Activated CD4-positive, alpha-beta memory T cell treated with anti-CD3 and anti-CD28 coated beads for 36 hours (primary cell): ENCODE data around the gene ZFX. TPM values are rescaled to one million over a fixed set of nuclear protein-coding genes. Genes with fewer than 3 reads are reported as not detected.
A peak's percentile ranks its signal among the peaks of the same experiment; 100 is the strongest.
"Not testable (repeated sequence)": the region's sequence is repeated elsewhere in the genome, so short reads cannot be mapped to it uniquely, and the experiment has no call there.

Experiments
- CTCF ChIA-PET: fragments of 350-600 bp; sonication (Branson Sonifier 250); formaldehyde crosslinking; loops from one replicate; lab custom pipeline; 2021; ENCODE audit warnings: antibody characterized with exemption, inconsistent platforms; lab: Charles Lee
- POLR2A ChIA-PET: fragments of 350-600 bp; sonication (Branson Sonifier 250); formaldehyde crosslinking; loops from one replicate; lab custom pipeline; 2021; ENCODE audit warnings: antibody characterized with exemption; lab: Charles Lee
- DNase-seq: peaks from one replicate; pipeline ENCODE4 v3.0.0-alpha.2; 2020
- H3K27ac Mint-ChIP-seq: one replicate; pipeline ENCODE4 v1.8.0; 2021; ENCODE audit warnings: mixed read lengths
- H3K27me3 Mint-ChIP-seq: one replicate; pipeline ENCODE4 v1.8.0; 2021; ENCODE audit warnings: mixed read lengths
- H3K36me3 Mint-ChIP-seq: one replicate; pipeline ENCODE4 v1.8.0; 2021; ENCODE audit warnings: mixed read lengths
- H3K4me1 Mint-ChIP-seq: one replicate; pipeline ENCODE4 v1.8.0; 2021; ENCODE audit warnings: low read depth, mixed read lengths
- H3K4me3 Mint-ChIP-seq: one replicate; pipeline ENCODE4 v1.8.0; 2021; ENCODE audit warnings: mild to moderate bottlenecking, mixed read lengths
- H3K9me3 Mint-ChIP-seq: one replicate; pipeline ENCODE4 v1.8.0; 2021; ENCODE audit warnings: mixed read lengths
- intact Hi-C: fragments of 100-400 bp; cut with micrococcal nuclease; formaldehyde crosslinking; loops from one replicate; pipeline ENCODE4 v1.15.1; 2023
- total RNA-seq, 2 experiments: library from RNA; stranded (reverse); gene quantifications; one replicate each; pipeline ENCODE4 v1.2.3, GENCODE V29; 2021

Gene ZFX
- total RNA-seq, 2 experiments from 2014 or later, result 31.1 to 35.5 TPM

GRCh38 chrX:24153796-24154189 lies 4.3 kb downstream of the ZFX start:
- DNase-seq, result no peak
- Mint-ChIP-seq H3K4me1 (peaks cover 55% of the 10 kb centered on the region), H3K9me3 (no peaks in the 10 kb centered on the region), H3K27me3 (no peaks in the 10 kb centered on the region), H3K36me3 (peaks cover 25% of the 10 kb centered on the region), H3K4me3 (no peak overlapping the region), H3K27ac (peak overlapping the region; percentile 83)
- ChIA-PET CTCF (no interaction called here), POLR2A (no interaction called here)
- intact Hi-C loops, result loop anchor here (2.0 to 5.0 kb wide), 3 partner anchors 49 to 371 kb away; partner anchors contain the start of gene SAT1

- no peaks in the 10 kb centered on the region for H3K27me3 Mint-ChIP-seq
- POLR2A ChIA-PET, result no interaction called here
- intact Hi-C loops, result loop anchor here (5.0 kb wide), 2 partner anchors 48 to 372 kb away; partner anchors contain the start of gene SAT1
- CTCF ChIA-PET, result no interaction called here
- no peak for DNase-seq
- H3K4me1 Mint-ChIP-seq, result peaks cover 59% of the 10 kb centered on the region
- H3K36me3 Mint-ChIP-seq, result peaks cover 25% of the 10 kb centered on the region
- H3K4me3 Mint-ChIP-seq, result no peak overlapping the region
- no peak overlapping the region for H3K27ac Mint-ChIP-seq
- H3K9me3 Mint-ChIP-seq, result no peaks in the 10 kb centered on the region
Observed at GRCh38 chrX:24154490-24155034, 5.0 kb downstream of the ZFX start.

GRCh38 chrX:24155747-24156146 lies 6.2 kb downstream of the ZFX start:
- DNase-seq, H3K4me3 Mint-ChIP-seq, POLR2A ChIA-PET, H3K9me3 Mint-ChIP-seq, H3K27me3 Mint-ChIP-seq, intact Hi-C loops, CTCF ChIA-PET: not testable (repeated sequence)
- peak overlapping the region; percentile 45 for H3K27ac Mint-ChIP-seq
- peaks cover 24% of the 10 kb centered on the region for H3K36me3 Mint-ChIP-seq
- H3K4me1 Mint-ChIP-seq, result peaks cover 61% of the 10 kb centered on the region

GRCh38 chrX:24156177-24156576 lies 6.6 kb downstream of the ZFX start:
- H3K4me3 Mint-ChIP-seq, result peak overlapping the region; percentile 9
- no peaks in the 10 kb centered on the region for H3K9me3 Mint-ChIP-seq
- no peaks in the 10 kb centered on the region for H3K27me3 Mint-ChIP-seq
- no peak for DNase-seq
- ChIA-PET CTCF (no interaction called here), POLR2A (interaction anchor here (0.5 kb wide), 1 partner anchor 16 kb away, joined by 4 read pairs; no protein-coding TSS in a partner anchor)
- peaks cover 20% of the 10 kb centered on the region for H3K36me3 Mint-ChIP-seq
- intact Hi-C loops, result no loop called here
- H3K4me1 Mint-ChIP-seq, result peaks cover 61% of the 10 kb centered on the region
- H3K27ac Mint-ChIP-seq, result peak overlapping the region; percentile 23

GRCh38 chrX:24158881-24159280 lies 9.4 kb downstream of the ZFX start:
- no peak overlapping the region for H3K27ac Mint-ChIP-seq
- ChIA-PET CTCF (no interaction called here), POLR2A (no interaction called here)
- H3K4me1 Mint-ChIP-seq, result peaks cover 46% of the 10 kb centered on the region
- H3K9me3 Mint-ChIP-seq, result no peaks in the 10 kb centered on the region
- no peaks in the 10 kb centered on the region for H3K27me3 Mint-ChIP-seq
- intact Hi-C loops, result no loop called here
- no peak overlapping the region for H3K4me3 Mint-ChIP-seq
- DNase-seq, result no peak
- H3K36me3 Mint-ChIP-seq, result peaks cover 6% of the 10 kb centered on the region

- POLR2A ChIA-PET, result no interaction called here
- no peak overlapping the region for H3K4me3 Mint-ChIP-seq
- no peak overlapping the region for H3K27ac Mint-ChIP-seq
- DNase-seq, result no peak
- no peaks in the 10 kb centered on the region for H3K27me3 Mint-ChIP-seq
- H3K9me3 Mint-ChIP-seq, result no peaks in the 10 kb centered on the region
- H3K4me1 Mint-ChIP-seq, result peaks cover 55% of the 10 kb centered on the region
- CTCF ChIA-PET, result no interaction called here
- intact Hi-C loops, result loop anchor here (10.0 kb wide), 1 partner anchor 501 kb away; the partner anchor contains the start of gene PRDX4
- H3K36me3 Mint-ChIP-seq, result peaks cover 4% of the 10 kb centered on the region
Observed at GRCh38 chrX:24166078-24166477, 16.5 kb downstream of the ZFX start.

GRCh38 chrX:24167719-24168472 lies 18.4 kb downstream of the ZFX start:
- DNase-seq, result no peak
- Mint-ChIP-seq H3K4me1 (peaks cover 52% of the 10 kb centered on the region), H3K9me3 (no peaks in the 10 kb centered on the region), H3K27me3 (no peaks in the 10 kb centered on the region), H3K4me3 (no peak overlapping the region), H3K27ac (peak overlapping the region; percentile 76), H3K36me3 (peaks cover 5% of the 10 kb centered on the region)
- CTCF ChIA-PET, result no interaction called here
- POLR2A ChIA-PET, result no interaction called here
- intact Hi-C loops, result loop anchor here (2.0 to 10.0 kb wide), 2 partner anchors 35 to 503 kb away; partner anchors contain the start of gene PRDX4

- peak overlapping the region; percentile 53 for H3K4me3 Mint-ChIP-seq
Observed at GRCh38 chrX:24168807-24169206, 19.3 kb downstream of the ZFX start.

GRCh38 chrX:24169211-24169610 lies 19.7 kb downstream of the ZFX start:
- peaks cover 8% of the 10 kb centered on the region for H3K36me3 Mint-ChIP-seq
- no peak for DNase-seq
- POLR2A ChIA-PET, result interaction anchor here (0.6 kb wide), 1 partner anchor 17 kb away, joined by 3 read pairs; no protein-coding TSS in a partner anchor
- H3K27me3 Mint-ChIP-seq, result no peaks in the 10 kb centered on the region
- no peaks in the 10 kb centered on the region for H3K9me3 Mint-ChIP-seq
- CTCF ChIA-PET, result no interaction called here
- peak overlapping the region; percentile 92 for H3K27ac Mint-ChIP-seq
- peaks cover 52% of the 10 kb centered on the region for H3K4me1 Mint-ChIP-seq
- H3K4me3 Mint-ChIP-seq, result peak overlapping the region; percentile 53
- intact Hi-C loops, result loop anchor here (1.0 to 10.0 kb wide), 4 partner anchors 19 to 504 kb away; partner anchors contain the start of gene PRDX4

More at GRCh38 chrX:24168807-24169206, 19.3 kb downstream of the ZFX start:
- peaks cover 8% of the 10 kb centered on the region for H3K36me3 Mint-ChIP-seq
- H3K27me3 Mint-ChIP-seq, result no peaks in the 10 kb centered on the region
- CTCF ChIA-PET, result no interaction called here
- POLR2A ChIA-PET, result no interaction called here
- H3K4me1 Mint-ChIP-seq, result peaks cover 52% of the 10 kb centered on the region
- intact Hi-C loops, result loop anchor here (1.0 to 10.0 kb wide), 4 partner anchors 19 to 504 kb away; partner anchors contain the start of gene PRDX4
- peak overlapping the region; percentile 92 for H3K27ac Mint-ChIP-seq
- H3K9me3 Mint-ChIP-seq, result no peaks in the 10 kb centered on the region
- DNase-seq, result peak; percentile 35

- Mint-ChIP-seq H3K36me3 (peaks cover 21% of the 10 kb centered on the region), H3K27me3 (no peaks in the 10 kb centered on the region), H3K4me1 (peaks cover 38% of the 10 kb centered on the region), H3K27ac (no peak overlapping the region), H3K9me3 (no peaks in the 10 kb centered on the region), H3K4me3 (no peak overlapping the region)
- intact Hi-C loops, result no loop called here
- CTCF ChIA-PET, result interaction anchor here (1.3 kb wide), 1 partner anchor 10 kb away, joined by 3 read pairs; no protein-coding TSS in a partner anchor
- POLR2A ChIA-PET, result no interaction called here
- DNase-seq, result no peak
Observed at GRCh38 chrX:24173115-24173847, 23.8 kb downstream of the ZFX start.

- Mint-ChIP-seq H3K9me3 (no peaks in the 10 kb centered on the region), H3K4me3 (no peak overlapping the region), H3K27me3 (no peaks in the 10 kb centered on the region), H3K27ac (peak overlapping the region; percentile 2), H3K4me1 (peaks cover 24% of the 10 kb centered on the region), H3K36me3 (peaks cover 19% of the 10 kb centered on the region)
- intact Hi-C loops, result no loop called here
- ChIA-PET CTCF (no interaction called here), POLR2A (no interaction called here)
- DNase-seq, result no peak
Observed at GRCh38 chrX:24175276-24175675, 25.7 kb downstream of the ZFX start.

- peaks cover 13% of the 10 kb centered on the region for H3K4me1 Mint-ChIP-seq
- ChIA-PET CTCF (no interaction called here), POLR2A (no interaction called here)
- H3K36me3 Mint-ChIP-seq, result peaks cover 15% of the 10 kb centered on the region
- H3K27me3 Mint-ChIP-seq, result no peaks in the 10 kb centered on the region
- intact Hi-C loops, result no loop called here
- H3K27ac Mint-ChIP-seq, result no peak overlapping the region
- no peak for DNase-seq
- no peak overlapping the region for H3K4me3 Mint-ChIP-seq
- H3K9me3 Mint-ChIP-seq, result no peaks in the 10 kb centered on the region
Observed at GRCh38 chrX:24178441-24178840, 28.9 kb downstream of the ZFX start.
